ENCODE data around the gene FOXC1. TPM values are rescaled to one million over a fixed set of nuclear protein-coding genes. Genes with fewer than 3 reads are reported as not detected.

FOXC1 gene
- total and polyA plus RNA-seq, 2 of the 13 experiments (the other 11 are each of a cell fraction or from before 2014, with no cell fraction given) = 0.44 to 0.55 TPM

DNA sequence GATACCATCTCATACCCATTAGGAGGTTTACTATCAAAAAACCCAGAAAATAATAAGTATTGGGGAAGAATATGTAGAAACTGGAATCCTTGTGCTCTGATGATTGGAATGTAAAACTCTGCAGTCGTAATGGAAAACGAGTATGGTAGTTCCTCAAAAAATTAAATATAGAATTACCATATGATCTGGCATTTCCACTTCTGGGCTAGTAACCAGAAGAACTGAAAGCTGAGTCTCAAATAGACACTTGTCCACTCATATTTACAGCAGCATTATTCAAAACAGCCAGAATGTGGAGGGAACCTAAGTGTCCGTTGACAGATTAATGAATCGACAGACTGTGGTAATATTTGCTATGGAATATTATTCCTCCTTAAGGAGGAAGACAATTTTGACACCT is 44.3 kb downstream of the FOXC1 start:
- Histone ChIP-seq H3K79me2 (ENCODE audit: insufficient read depth, low read length) (no peaks in the 10 kb centered on the region), H3K4me2 (ENCODE audit: low read depth, low read length) (no peak overlapping the region), H3K27ac (ENCODE audit: extremely low read length, insufficient read depth, low read length) (no peak overlapping the region), H3K27me3 (ENCODE audit: control insufficient read depth in 1 of 2, insufficient read depth in 2 of 2, low read length in 2 of 2) (no peaks in the 10 kb centered on the region), H3K9me3 (ENCODE audit: low read length) (no peaks in the 10 kb centered on the region), H3K36me3 (replicated peaks in 1 of 2; ENCODE audit: control insufficient read depth in 1 of 2, insufficient read depth in 2 of 2, low read length in 2 of 2) (peaks cover 8 to 26% of the 10 kb centered on the region in 2 experiments; a peak in 3 of 5 replicates), H4K20me1 (ENCODE audit: insufficient read depth, low read length) (no peaks in the 10 kb centered on the region), H2AFZ (ENCODE audit: low read length) (no peak overlapping the region), H3K4me3 (replicated peaks in 1 of 3; ENCODE audit: insufficient read depth in 1 of 3, low read depth in 2 of 3, low read length in 3 of 3) (no peak overlapping the region), H3K4me1 (ENCODE audit: insufficient read depth, low read length) (no peaks in the 10 kb centered on the region), H3K9ac (ENCODE audit: insufficient read depth, low read depth, low read length) (no peak overlapping the region)
- 85% methylated on average over 4 of the region's 4 CpGs for WGBS (ENCODE audit: low lambda C conversion rate)
- ATAC-seq (no peak), DNase-seq (ENCODE audit: low spot score) (no peak), FAIRE-seq (no peak)
- BruUV-seq (replicated peaks) = no TSS peak
- intact Hi-C loops (cut with micrococcal nuclease; ENCODE audit: unreplicated experiment) = no loop called here
- in situ Hi-C loops (cut with HindIII; ENCODE audit: extremely low pct_ligation_motif_present, low pct_unique_long_range_greater_than_20kb) = no loop called here
- CTCF ChIA-PET (ENCODE audit: low intra/inter-chr PET ratio, low total read pairs) = no interaction called here
- POLR2A ChIA-PET = no interaction called here
- TF ChIP-seq ZNF670 (CRISPR knock-in tag; IDR thresholded peaks at IDR 0.05; ENCODE audit: borderline replicate concordance) = no peak
- TF ChIP-seq KAT8 (CRISPR knock-in tag; IDR thresholded peaks at IDR 0.05) = no peak
- no peak for TF ChIP-seq SNAPC2 (CRISPR knock-in tag; IDR thresholded peaks at IDR 0.05)

DNA sequence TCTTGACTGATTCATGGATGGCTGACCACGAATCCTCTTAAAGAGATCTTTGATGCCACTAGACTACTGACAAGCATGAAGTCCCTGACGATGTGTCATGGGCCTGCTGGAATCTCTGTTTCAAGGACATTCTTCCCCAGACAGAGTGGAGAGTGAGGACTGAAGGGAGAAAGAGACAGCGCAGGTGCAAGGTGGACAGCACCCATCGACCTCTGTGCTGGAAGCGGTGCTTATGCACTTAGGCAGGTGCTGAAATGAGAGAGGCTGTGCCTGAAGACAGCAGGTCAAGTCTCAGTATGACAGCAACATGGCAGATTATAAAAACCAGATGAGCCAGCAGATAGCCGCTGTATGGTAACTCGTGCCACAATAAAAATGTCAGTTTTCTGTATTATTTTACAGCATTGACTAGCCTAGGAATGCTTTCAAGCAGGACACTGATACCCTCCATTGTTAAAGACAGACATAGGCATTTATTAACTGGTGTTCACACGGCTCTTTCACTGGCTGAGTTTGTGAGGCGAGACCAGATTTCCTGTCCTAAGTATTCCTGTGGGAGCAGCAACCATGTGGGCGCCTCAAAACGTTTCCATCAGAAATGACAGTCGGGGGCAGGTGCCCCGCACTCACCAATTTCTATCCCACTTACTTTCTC is 47.5 kb downstream of the FOXC1 start:
- Histone ChIP-seq H3K79me2 (ENCODE audit: insufficient read depth, low read length) (no peaks in the 10 kb centered on the region), H3K4me1 (ENCODE audit: insufficient read depth, low read length) (no peaks in the 10 kb centered on the region), H3K36me3 (replicated peaks in 1 of 2; ENCODE audit: control insufficient read depth in 1 of 2, insufficient read depth in 2 of 2, low read length in 2 of 2) (peaks cover 12 to 29% of the 10 kb centered on the region in 2 experiments; a peak in 3 of 5 replicates), H2AFZ (ENCODE audit: low read length) (no peak overlapping the region), H3K9me3 (ENCODE audit: low read length) (no peaks in the 10 kb centered on the region), H3K4me3 (replicated peaks in 1 of 3; ENCODE audit: insufficient read depth in 1 of 3, low read depth in 2 of 3, low read length in 3 of 3) (no peak overlapping the region), H3K4me2 (ENCODE audit: low read depth, low read length) (no peak overlapping the region), H3K27ac (ENCODE audit: extremely low read length, insufficient read depth, low read length) (no peak overlapping the region), H4K20me1 (ENCODE audit: insufficient read depth, low read length) (no peaks in the 10 kb centered on the region), H3K27me3 (ENCODE audit: control insufficient read depth in 1 of 2, insufficient read depth in 2 of 2, low read length in 2 of 2) (no peaks in the 10 kb centered on the region), H3K9ac (ENCODE audit: insufficient read depth, low read depth, low read length) (no peak overlapping the region)
- intact Hi-C loops (cut with micrococcal nuclease; ENCODE audit: unreplicated experiment) = no loop called here
- WGBS (ENCODE audit: low lambda C conversion rate) = 86% methylated on average over 13 of the region's 13 CpGs
- POLR2A ChIA-PET = no interaction called here
- TF ChIP-seq, protein P1, sequence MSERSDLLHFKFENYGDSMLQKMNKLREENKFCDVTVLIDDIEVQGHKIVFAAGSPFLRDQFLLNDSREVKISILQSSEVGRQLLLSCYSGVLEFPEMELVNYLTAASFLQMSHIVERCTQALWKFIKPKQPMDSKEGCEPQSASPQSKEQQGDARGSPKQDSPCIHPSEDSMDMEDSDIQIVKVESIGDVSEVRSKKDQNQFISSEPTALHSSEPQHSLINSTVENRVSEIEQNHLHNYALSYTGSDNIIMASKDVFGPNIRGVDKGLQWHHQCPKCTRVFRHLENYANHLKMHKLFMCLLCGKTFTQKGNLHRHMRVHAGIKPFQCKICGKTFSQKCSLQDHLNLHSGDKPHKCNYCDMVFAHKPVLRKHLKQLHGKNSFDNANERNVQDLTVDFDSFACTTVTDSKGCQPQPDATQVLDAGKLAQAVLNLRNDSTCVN (CRISPR knock-in tag; IDR thresholded peaks at IDR 0.05; ENCODE audit: borderline replicate concordance) = no peak
- TF ChIP-seq SMAD9 (CRISPR knock-in tag; IDR thresholded peaks at IDR 0.05) = no peak
- TF ChIP-seq NR2F2 (IDR thresholded peaks at IDR 0.05; ENCODE audit: borderline replicate concordance, low read depth) = no peak
- TF ChIP-seq ZFYVE20 (CRISPR knock-in tag; IDR thresholded peaks at IDR 0.05; ENCODE audit: borderline replicate concordance, low read depth) = no peak
- TF ChIP-seq ZFP36L2 (CRISPR knock-in tag; IDR thresholded peaks at IDR 0.05) = no peak
- DNase-seq (ENCODE audit: low spot score) = no peak
- CTCF ChIA-PET (ENCODE audit: low intra/inter-chr PET ratio, low total read pairs) = no interaction called here
- no TSS peak for BruUV-seq (replicated peaks)
- FAIRE-seq = no peak
- no peak for ATAC-seq
- in situ Hi-C loops (cut with HindIII; ENCODE audit: extremely low pct_ligation_motif_present, low pct_unique_long_range_greater_than_20kb) = no loop called here

All from HepG2 (cell line).